ENCODE measurements around the gene ZDHHC4. TPM values are rescaled to one million over a fixed set of nuclear protein-coding genes. Genes with fewer than 3 reads are reported as not detected.

ZDHHC4 gene
- total RNA-seq, 1 donor from 2014 or later, result 67.9 TPM

DNA sequence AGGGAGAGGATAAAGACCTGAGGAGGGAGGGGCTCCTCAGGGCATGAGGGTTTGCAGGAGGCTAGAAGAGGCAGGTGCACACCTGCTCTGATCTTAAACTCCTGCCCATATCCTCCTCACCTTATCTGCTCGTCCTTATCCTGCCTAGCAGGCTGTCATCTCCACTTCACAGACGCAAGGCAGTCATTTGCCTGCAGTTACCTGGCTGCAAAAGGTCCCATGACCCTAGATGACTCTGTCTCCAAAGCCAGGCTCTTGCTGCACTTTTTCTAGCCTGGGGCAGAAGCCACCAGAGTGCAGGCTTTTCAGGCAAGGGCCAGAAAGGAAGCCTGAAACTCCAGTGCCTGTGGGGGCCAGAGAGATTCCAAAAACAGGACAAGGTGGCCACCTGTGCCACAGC, 36.5 kb downstream of the ZDHHC4 start:
- H3K9me3 Mint-ChIP-seq, result no peaks in the 10 kb centered on the region
- no peak for DNase-seq (ENCODE audit: extremely low spot score, unreplicated experiment)
- TF ChIP-seq, protein P1, sequence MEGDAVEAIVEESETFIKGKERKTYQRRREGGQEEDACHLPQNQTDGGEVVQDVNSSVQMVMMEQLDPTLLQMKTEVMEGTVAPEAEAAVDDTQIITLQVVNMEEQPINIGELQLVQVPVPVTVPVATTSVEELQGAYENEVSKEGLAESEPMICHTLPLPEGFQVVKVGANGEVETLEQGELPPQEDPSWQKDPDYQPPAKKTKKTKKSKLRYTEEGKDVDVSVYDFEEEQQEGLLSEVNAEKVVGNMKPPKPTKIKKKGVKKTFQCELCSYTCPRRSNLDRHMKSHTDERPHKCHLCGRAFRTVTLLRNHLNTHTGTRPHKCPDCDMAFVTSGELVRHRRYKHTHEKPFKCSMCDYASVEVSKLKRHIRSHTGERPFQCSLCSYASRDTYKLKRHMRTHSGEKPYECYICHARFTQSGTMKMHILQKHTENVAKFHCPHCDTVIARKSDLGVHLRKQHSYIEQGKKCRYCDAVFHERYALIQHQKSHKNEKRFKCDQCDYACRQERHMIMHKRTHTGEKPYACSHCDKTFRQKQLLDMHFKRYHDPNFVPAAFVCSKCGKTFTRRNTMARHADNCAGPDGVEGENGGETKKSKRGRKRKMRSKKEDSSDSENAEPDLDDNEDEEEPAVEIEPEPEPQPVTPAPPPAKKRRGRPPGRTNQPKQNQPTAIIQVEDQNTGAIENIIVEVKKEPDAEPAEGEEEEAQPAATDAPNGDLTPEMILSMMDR (conservative IDR thresholded peaks at IDR 0.05), result no peak
- peaks cover 4% of the 10 kb centered on the region for H3K4me1 Mint-ChIP-seq (ENCODE audit: unreplicated experiment)
- no peaks in the 10 kb centered on the region for H3K36me3 Mint-ChIP-seq
- H3K27me3 Mint-ChIP-seq, result peaks cover 3% of the 10 kb centered on the region
- no peak overlapping the region for H3K27ac Mint-ChIP-seq
- peak overlapping the region; percentile 69 for H3K4me3 Mint-ChIP-seq

GRCh38 chr7:6614953-6615722, 37.9 kb downstream of the ZDHHC4 start, which contains the start of gene ZNF853:
TSS of gene ZNF853 (plus strand) at chr7:6615610. CDS start at chr7:6616175, 565 bp downstream.
- TF ChIP-seq, protein P1 (conservative IDR thresholded peaks at IDR 0.05), result no peak
- no peak for DNase-seq (ENCODE audit: extremely low spot score, unreplicated experiment)
- Mint-ChIP-seq H3K27me3 (peaks cover 3% of the 10 kb centered on the region), H3K4me1 (ENCODE audit: unreplicated experiment) (peaks cover 4% of the 10 kb centered on the region), H3K36me3 (no peaks in the 10 kb centered on the region), H3K4me3 (peak within 1 kb of the TSS; percentile 91), H3K9me3 (no peaks in the 10 kb centered on the region), H3K27ac (no peak within 1 kb of the TSS)

- Mint-ChIP-seq H3K9me3 (no peaks in the 10 kb centered on the region), H3K4me3 (peak overlapping the region; percentile 72), H3K36me3 (no peaks in the 10 kb centered on the region), H3K27ac (no peak overlapping the region), H3K27me3 (peaks cover 3% of the 10 kb centered on the region), H3K4me1 (ENCODE audit: unreplicated experiment) (peaks cover 4% of the 10 kb centered on the region)
- TF ChIP-seq, protein P1 (conservative IDR thresholded peaks at IDR 0.05), result no peak
- no peak for DNase-seq (ENCODE audit: extremely low spot score, unreplicated experiment)
Measured at GRCh38 chr7:6615723-6616555, 38.7 kb downstream of the ZDHHC4 start.

GRCh38 chr7:6616854-6617643, 39.8 kb downstream of the ZDHHC4 start:
- Mint-ChIP-seq H3K9me3 (no peaks in the 10 kb centered on the region), H3K4me3 (peak overlapping the region; percentile 77)
- DNase-seq (ENCODE audit: extremely low spot score, unreplicated experiment), result no peak

GRCh38 chr7:6618621-6619020, 41.4 kb downstream of the ZDHHC4 start:
- H3K27ac Mint-ChIP-seq, result no peak overlapping the region
- DNase-seq (ENCODE audit: extremely low spot score, unreplicated experiment), result no peak
- peaks cover 4% of the 10 kb centered on the region for H3K36me3 Mint-ChIP-seq
- peaks cover 3% of the 10 kb centered on the region for H3K27me3 Mint-ChIP-seq
- peaks cover 4% of the 10 kb centered on the region for H3K4me1 Mint-ChIP-seq (ENCODE audit: unreplicated experiment)
- no peak overlapping the region for H3K4me3 Mint-ChIP-seq
- TF ChIP-seq, protein P1 (conservative IDR thresholded peaks at IDR 0.05), result no peak
- H3K9me3 Mint-ChIP-seq, result no peaks in the 10 kb centered on the region

More at GRCh38 chr7:6616854-6617643, 39.8 kb downstream of the ZDHHC4 start:
- peaks cover 4% of the 10 kb centered on the region for H3K36me3 Mint-ChIP-seq
- peaks cover 4% of the 10 kb centered on the region for H3K4me1 Mint-ChIP-seq (ENCODE audit: unreplicated experiment)
- peaks cover 3% of the 10 kb centered on the region for H3K27me3 Mint-ChIP-seq
- no peak overlapping the region for H3K27ac Mint-ChIP-seq
- TF ChIP-seq, protein P1 (conservative IDR thresholded peaks at IDR 0.05), result no peak
